HG03097 (cell line): ENCODE measurements around the gene TMCC3.
"Not testable (repeated sequence)": the region's sequence is repeated elsewhere in the genome, so short reads cannot be mapped to it uniquely, and the experiment has no call there.

ENCODE experiments used
- ATAC-seq: cut with Tn5 transposase; IDR thresholded peaks from one replicate; pipeline ENCODE4 v1.9.1; 2021; ENCODE audit not compliant: unreplicated experiment, low FRiP score

The TMCC3 gene

DNA sequence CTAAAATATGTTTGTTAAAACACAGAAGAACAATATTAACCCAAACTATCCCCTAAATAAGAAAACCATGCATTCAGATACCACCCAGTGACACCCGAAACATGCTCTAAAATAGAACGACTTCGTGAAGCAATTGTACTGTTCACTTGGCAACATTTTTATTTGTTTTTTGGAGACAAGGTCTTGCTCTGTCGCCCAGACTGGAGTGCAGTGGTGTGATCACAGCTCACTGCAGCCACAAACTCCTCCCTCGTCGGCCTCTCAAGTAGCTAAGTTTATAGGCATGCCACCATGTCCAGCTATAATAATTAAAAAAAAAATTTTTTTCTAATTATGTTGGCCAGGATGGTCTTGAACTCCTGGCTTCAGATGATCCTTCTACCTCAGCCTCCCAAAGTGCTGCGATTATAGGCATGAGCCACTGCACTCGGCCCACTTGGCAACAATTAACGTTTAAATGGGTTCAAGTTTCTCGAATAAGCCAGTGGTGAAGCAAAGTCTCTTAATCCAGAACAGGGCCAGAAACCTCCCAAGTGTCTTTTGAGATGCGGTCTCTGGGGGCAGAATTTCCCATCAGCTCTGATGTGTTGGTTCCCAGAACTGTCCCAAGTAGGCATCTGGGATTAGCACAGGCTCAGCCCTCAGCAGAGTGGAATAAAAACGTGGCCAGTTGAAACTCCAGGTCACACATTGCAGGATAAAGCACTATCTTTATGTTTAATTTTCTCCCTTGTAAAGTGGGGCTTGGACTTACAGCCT, 74.5 kb downstream of the TMCC3 start:
- no peak for ATAC-seq

DNA sequence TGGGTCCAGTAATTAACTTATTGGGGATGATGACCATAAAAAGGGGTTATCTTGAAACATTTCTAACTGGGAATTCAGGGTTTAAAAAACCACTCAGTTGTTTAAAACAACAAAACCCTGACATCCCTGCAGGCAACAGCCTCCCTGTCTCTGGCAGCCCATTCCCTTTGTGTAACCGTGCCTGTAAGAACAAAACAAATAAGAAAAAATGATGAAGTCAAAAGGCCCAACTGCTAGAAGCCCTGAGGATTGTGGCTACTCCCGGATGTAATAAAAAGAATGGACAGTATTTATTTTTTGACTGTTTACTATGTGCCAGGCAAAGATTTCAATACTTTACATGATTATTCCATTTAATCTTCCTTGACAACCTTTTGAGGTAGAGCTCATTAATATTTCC, 75.3 kb downstream of the TMCC3 start:
- ATAC-seq, result no peak

DNA sequence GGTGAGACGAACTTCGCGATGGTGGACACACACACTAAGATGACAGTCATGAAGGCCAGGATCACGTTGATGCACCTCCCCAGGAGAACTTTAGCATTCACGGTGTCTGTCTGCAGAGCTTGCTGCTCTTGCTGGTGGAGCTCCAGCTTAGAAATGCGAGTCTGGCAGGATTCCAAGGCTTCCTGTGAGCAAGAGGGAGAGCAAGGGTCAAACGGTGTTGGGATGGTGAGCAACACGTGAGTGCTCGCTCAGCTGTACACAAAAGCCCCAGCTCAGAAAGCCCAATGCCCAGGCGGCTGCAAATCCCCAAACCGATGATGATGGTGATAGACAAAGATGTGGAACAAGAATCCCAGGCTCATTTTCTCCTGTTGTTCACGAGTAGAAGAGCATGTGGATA, 78.8 kb downstream of the TMCC3 start:
- no peak for ATAC-seq

DNA sequence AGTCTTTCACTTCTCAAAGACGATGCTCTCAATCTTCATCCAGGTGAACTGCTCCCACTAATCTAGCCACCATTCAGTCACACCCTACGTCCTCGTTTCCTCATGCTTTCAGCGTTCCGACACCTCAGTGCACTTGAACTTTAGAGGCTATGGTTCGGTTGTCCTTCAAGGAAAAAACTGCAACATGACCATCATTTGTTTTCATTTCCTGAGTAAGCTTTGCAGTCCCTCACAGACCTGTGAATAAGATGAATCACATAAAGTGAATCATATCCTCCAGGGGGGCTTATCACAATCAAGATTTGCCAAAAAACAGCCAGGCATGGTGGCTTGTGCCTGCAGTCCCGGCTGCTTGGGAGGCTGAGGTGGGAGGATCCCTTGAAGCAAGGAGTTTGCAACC, 80.2 kb downstream of the TMCC3 start:
- ATAC-seq, result no peak

DNA sequence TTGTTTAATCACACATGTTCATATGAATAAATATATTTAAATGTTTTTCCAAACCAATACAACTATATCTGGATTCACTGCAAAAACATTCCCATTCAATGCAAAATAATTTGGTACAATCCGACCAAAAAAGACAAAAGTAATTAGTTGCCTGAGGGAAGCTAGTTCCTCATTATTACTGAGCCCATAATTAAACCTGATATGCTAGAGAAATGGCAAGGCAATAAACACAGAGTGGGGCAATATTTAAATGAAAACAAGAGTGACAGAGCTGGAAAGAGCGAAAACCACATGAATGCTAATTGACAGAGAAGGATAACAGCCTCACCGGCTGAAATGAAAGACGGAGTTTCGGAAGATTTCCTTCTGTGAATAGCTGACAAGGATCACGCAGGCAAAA, 82.6 kb downstream of the TMCC3 start:
- ATAC-seq, result no peak

DNA sequence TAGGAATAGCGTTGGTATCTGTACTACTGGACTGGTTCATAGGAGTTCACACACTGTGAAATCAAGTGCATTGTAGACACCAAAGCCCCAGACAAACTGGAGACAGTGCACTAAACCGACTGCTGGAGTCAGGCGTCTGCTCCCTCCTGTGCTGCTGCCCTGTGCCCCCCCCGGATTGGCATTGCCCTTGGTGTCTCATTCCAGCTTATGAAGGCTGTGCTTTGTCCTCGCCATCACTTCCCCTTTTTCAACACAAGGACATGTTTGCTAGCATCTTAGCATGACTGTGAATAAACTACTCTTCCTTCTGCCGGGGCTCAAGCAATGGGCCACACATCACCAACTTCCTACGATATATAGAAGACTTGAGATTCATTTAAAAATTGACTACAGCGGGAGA, 84.0 kb downstream of the TMCC3 start:
- no peak for ATAC-seq

GRCh38 chr12:94565683-94566082, 84.7 kb downstream of the TMCC3 start:
- ATAC-seq, result no peak

DNA sequence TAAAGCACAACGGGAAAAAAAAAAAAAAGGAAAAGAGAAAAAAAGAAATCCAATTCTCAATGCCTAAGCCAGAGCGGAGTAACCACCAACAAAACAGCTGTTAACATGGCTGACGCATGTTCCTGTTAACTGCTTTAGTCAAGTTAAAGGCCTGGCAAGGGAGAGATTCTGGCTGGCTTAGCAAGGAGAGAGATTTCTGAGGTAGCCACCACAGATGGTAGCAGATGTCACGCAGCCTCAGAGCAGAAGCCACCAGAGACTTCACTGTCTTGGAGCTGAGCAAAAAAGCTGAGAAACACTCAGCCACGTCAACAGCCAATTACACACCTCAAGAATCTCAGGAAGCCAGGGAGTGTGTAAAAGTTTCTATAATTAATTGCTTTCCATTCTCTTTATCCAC, 87.1 kb downstream of the TMCC3 start:
- ATAC-seq, result no peak

- ATAC-seq, result peak; percentile 82
Observed at GRCh38 chr12:94561943-94562411, 88.4 kb downstream of the TMCC3 start.

GRCh38 chr12:94560431-94561221, 89.7 kb downstream of the TMCC3 start:
- ATAC-seq, result peak; percentile 47

GRCh38 chr12:94558612-94559011, 91.7 kb downstream of the TMCC3 start:
- ATAC-seq, result no peak

DNA sequence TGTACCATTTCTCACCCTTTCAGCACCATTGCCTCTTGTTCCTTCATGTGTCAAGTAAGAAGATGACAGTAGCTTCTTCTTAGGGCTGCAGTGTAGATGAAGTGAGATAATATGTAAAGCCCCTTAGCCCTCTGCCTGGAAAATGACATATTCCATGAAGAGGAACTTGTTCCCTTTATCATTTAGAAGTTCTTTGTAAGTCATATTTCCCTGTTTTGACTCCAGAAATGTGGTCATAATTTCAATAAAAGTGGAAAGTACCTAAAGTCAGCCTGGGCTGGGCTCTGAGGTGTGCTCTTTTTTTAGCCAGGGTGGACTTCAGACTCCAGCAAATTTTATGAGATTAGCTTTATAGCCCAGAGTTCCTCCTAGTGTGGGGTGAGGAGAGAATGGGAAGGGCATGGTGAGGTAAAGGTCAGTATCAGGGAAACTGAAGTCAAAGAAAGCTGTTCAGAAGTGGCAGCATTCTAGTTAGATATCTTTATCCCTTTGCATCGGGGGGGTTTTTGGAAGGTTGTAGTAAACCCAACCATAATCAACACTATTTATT, 92.5 kb downstream of the TMCC3 start:
- no peak for ATAC-seq

DNA sequence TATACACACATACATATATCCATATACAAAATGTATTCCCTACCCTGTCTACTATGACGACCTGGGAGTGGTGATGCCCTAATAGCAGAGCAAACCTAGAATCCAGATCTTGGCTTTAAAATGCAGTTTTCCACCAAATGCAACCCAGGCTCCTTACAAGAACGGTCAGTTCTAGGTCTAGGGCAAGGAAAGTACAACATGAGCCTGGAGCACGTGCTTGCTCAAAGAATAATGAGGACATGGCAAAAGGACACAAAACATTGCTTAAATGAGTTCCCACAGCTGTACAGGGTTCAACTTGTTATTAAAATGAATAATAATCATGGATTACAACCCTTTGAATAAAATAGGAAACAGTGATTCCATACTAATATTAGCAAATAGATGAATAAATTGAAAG, 94.7 kb downstream of the TMCC3 start:
- ATAC-seq, result no peak

DNA sequence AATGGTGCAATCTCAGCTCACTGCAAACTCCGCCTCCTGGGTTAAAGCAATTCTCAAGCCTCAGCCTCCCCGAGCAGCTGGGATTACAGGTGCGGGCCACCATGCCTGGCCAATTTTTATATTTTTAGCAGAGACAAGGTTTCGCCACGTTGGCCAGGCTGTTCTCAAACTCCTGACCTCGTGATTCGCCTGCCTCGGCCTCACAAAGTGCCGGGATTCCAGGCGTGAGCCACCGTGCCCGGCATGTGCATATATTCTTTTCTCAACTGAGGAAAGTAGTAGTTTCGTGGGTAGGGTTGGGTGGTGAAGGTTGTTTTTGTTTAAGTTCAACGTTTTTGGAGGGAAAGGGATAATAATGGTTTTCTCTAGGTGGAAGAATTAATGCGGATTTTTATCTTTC, 96.5 kb downstream of the TMCC3 start:
- no peak for ATAC-seq

- ATAC-seq, result no peak
Observed at GRCh38 chr12:94553130-94553519, 97.2 kb downstream of the TMCC3 start.

- ATAC-seq, result no peak
Observed at GRCh38 chr12:94551810-94552209, 98.5 kb downstream of the TMCC3 start.

- ATAC-seq, result no peak
Observed at GRCh38 chr12:94550964-94551363, 99.4 kb downstream of the TMCC3 start.

GRCh38 chr12:94548833-94549232, 101.5 kb downstream of the TMCC3 start:
- not testable (repeated sequence) for ATAC-seq

GRCh38 chr12:94545935-94546771, 104.2 kb downstream of the TMCC3 start:
- no peak for ATAC-seq

GRCh38 chr12:94544355-94544754, 106.0 kb downstream of the TMCC3 start:
- no peak for ATAC-seq

DNA sequence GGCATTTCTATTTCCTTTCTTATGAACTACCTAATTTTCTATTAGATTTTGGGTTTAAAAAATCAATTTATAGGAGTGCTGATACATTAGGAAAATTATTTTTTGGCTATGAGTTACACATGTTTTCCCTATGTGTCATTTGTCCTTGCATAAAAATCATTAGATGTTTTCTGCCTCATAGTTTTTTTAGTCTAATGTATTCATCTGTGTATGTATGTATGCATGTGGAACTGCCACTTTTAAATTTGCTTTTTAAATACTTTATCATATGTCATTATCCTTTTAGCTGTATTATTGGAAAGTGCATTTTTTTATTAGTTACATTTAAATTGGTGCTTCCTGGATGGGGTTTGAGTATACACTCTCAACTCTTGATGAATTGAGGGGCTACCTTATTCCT, 112.0 kb downstream of the TMCC3 start:
- ATAC-seq, result no peak
